ENCODE data around the gene CFAP73.
"Not testable (repeated sequence)": the region's sequence is repeated elsewhere in the genome, so short reads cannot be mapped to it uniquely, and the experiment has no call there.

CFAP73 gene

GRCh38 chr12:113196582-113196981 lies 47.1 kb downstream of the CFAP73 start:
- DNase-seq = no peak

GRCh38 chr12:113196990-113197389 lies 47.5 kb downstream of the CFAP73 start:
- peak in 1 of 2 experiments; percentile 7 for DNase-seq

DNA sequence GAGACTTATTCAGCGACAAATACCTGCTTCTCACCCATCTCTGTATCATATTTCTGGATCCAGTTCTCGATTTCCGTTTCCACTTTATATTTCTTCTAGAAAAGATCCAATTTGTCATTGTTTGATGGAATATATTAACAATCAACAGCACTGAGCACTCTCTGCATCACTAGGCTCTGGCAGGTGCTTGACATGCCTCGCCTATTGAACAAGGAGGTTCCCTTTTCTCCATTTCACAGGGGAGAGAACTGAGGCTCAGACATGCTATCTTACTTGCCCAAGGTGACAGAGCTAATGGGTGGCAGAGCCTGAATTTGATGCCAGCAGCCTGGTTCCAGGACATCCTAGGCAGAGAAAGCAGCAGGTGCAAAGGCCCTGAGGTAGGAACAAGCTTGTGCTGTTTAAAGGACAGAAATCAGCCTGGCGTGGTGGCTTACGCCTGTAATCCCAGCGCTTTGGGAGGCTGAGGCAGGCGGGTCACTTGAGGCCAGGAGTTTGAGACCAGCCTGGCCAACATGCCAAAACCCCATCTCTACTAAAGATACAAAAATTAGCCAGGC lies 48.1 kb downstream of the CFAP73 start:
- DNase-seq = no peak

DNA sequence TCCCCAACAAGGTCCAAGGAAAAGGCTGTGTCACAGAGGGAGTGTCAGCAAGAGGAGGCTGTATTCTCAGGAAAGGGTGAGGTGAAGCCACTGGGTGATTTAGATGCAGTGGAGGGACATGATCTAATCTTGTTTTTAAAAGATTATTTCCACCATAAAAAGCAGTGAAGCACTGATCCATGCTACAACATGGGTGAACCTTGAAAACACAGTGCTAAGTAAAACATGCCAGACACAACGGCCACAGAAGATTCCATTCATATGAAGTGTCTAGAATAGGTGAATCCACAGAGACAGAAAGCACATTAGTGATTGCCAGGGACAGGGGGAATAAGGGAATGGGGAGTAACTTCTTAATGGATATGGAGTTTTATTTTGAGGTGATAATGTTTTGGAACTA lies 48.8 kb downstream of the CFAP73 start:
- no peak for DNase-seq

- no peak for DNase-seq
Observed at GRCh38 chr12:113200021-113200797, 50.7 kb downstream of the CFAP73 start.

GRCh38 chr12:113201187-113202177 lies 52.0 kb downstream of the CFAP73 start:
- no peak for DNase-seq

DNA sequence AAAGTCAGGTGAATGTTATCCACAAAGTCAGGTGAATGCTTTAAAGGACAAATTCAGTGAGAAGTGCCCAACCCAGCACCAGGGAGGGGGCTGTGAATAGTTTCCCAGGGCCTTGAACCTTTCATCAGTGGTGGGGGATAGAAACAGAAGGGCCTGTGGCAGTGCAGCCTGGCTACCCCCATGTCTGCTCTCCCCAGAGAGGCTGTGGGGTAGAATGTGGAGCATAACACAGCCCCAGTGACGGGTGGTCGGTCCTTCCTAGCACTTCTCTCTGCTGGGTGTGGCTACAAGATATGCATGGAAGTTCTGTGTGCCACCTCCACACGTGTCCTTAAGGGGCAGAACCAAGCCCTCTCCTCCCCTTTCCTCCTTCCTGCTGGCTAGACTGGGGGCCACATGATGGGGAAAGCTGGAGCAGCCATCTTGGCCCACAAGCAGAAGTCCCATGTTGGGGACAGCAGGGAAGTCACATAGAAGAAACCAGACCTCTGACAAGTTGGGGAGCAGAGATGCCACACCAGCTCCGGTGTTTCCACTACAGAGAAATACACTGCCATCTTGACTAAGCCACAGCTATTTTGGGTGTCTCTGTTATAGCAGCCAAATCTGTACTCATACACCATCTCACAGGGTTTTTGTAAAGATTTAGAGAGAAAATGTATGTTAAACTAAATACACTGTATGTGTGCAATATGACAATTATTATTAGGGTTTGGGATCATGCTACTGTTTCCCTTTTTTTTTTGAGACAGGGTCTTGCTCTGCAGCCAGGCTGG lies 53.0 kb downstream of the CFAP73 start:
- no peak for DNase-seq

GRCh38 chr12:113203852-113204760 lies 54.6 kb downstream of the CFAP73 start:
- no peak for DNase-seq

DNA sequence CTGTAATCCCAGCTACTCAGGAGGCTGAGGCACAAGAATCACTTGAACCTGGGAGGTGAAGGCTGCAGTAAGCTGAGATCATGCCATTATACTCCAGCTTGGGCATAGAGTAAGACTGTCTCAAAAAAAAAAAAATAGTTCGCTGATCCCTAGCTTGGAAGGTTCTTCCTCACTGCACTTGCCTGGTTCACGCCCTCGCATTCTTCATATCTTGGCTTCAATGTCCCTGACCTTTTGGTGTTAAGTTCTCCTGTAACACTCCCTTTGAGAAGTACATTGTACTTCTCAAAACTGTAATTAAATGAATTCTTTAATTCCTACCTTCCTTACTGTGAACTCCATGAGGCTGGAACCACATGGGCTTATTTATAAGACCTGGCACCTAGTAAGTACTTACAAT lies 55.3 kb downstream of the CFAP73 start:
- no peak for DNase-seq

GRCh38 chr12:113206802-113207201 lies 57.3 kb downstream of the CFAP73 start:
- not testable (repeated sequence) for DNase-seq

- DNase-seq = no peak
Observed at GRCh38 chr12:113207613-113208040, 58.1 kb downstream of the CFAP73 start.

- DNase-seq = no peak
Observed at GRCh38 chr12:113208041-113208934, 58.8 kb downstream of the CFAP73 start.
